H1 (cell line): Measurements from ENCODE around the gene ZCWPW2. TPM values are rescaled to one million over a fixed set of nuclear protein-coding genes. Genes with fewer than 3 reads are reported as not detected.

Experiments used
- CTCF ChIA-PET: fragments of 300-600 bp; sonication (Branson Sonifier 250); formaldehyde crosslinking; loops from one replicate; lab custom pipeline; 2021; ENCODE audit not compliant: partially characterized antibody; lab: Charles Lee
- POLR2A ChIA-PET: fragments of 300-600 bp; sonication (Branson Sonifier 250); formaldehyde crosslinking; loops from one replicate; lab custom pipeline; 2021; ENCODE audit warnings: inconsistent platforms; ENCODE audit not compliant: partially characterized antibody; lab: Charles Lee
- DNase-seq, 2 experiments: peaks; one replicate each; pipeline versions ENCODE4 v3.0.0 to v3.0.0-alpha.2; 2010 to 2022; ENCODE audit warnings: low spot score in 2 of 2, low read depth in 1 of 2, mixed read lengths in 1 of 2
- FAIRE-seq: peaks from 2 replicates; lab custom pipeline; 2011; peaks lifted over from hg19 to GRCh38; lab: Jason Lieb, UNC
- H2AFZ ChIP-seq: 2 replicates; pipeline ENCODE4 v1.8.1; 2012; ENCODE audit warnings: low read length, inconsistent platforms
- H2AK5ac ChIP-seq: 2 replicates; pipeline ENCODE4 v1.6.1; 2013; ENCODE audit warnings: low read depth, low read length
- H2BK120ac ChIP-seq: replicated peaks from 2 replicates; pipeline ENCODE3; 2013; ENCODE audit warnings: low read depth, low read length, inconsistent platforms
- H2BK12ac ChIP-seq: 2 replicates; pipeline ENCODE4 v1.6.1; 2013; ENCODE audit warnings: low read depth, low read length
- H2BK15ac ChIP-seq: 2 replicates; pipeline ENCODE4 v1.6.1; 2013; ENCODE audit warnings: low read length
- H2BK20ac ChIP-seq: 2 replicates; pipeline ENCODE4 v1.6.1; 2013; ENCODE audit warnings: low read length
- H2BK5ac ChIP-seq: 2 replicates; pipeline ENCODE4 v1.6.1; 2013; ENCODE audit warnings: low read depth, low read length
- H3K14ac ChIP-seq: 2 replicates; pipeline ENCODE4 v1.6.1; 2013; ENCODE audit warnings: inconsistent platforms; ENCODE audit not compliant: insufficient read length
- H3K18ac ChIP-seq: 2 replicates; pipeline ENCODE4 v1.6.1; 2013; ENCODE audit warnings: low read length; ENCODE audit errors: extremely low read depth
- H3K23ac ChIP-seq: 2 replicates; pipeline ENCODE4 v1.6.1; 2013; ENCODE audit warnings: inconsistent platforms; ENCODE audit not compliant: insufficient read length
- H3K23me2 ChIP-seq: 2 replicates; pipeline ENCODE4 v1.6.1; 2013; ENCODE audit warnings: low read depth, low read length
- H3K27ac ChIP-seq: 2 replicates; pipeline ENCODE4 v1.6.1; 2011; ENCODE audit warnings: low read depth, low read length, inconsistent platforms
- H3K27me3 ChIP-seq, 4 experiments: replicated peaks in 1 of 4; 1 replicate in 1 of 4; 2 replicates in 3 of 4; pipeline versions ENCODE4 v1.6.1 to v1.8.1; 2011 to 2013; ENCODE audit warnings: low read length in 3 of 4, mild to moderate bottlenecking in 3 of 4, inconsistent platforms in 2 of 4, mixed read lengths in 2 of 4, moderate library complexity in 1 of 4; ENCODE audit not compliant: control insufficient read depth in 3 of 4, insufficient read depth in 3 of 4; ENCODE audit errors: extremely low read depth in 1 of 4
- H3K36me3 ChIP-seq, 4 experiments: 2 replicates each; pipeline versions ENCODE4 v1.6.1 to v1.8.1; 2011 to 2013; ENCODE audit warnings: mild to moderate bottlenecking in 4 of 4, low read length in 3 of 4, moderate library complexity in 2 of 4, control low read depth in 1 of 4, inconsistent platforms in 1 of 4; ENCODE audit not compliant: insufficient read depth in 4 of 4, control insufficient read depth in 2 of 4
- H3K4ac ChIP-seq: replicated peaks from 2 replicates; pipeline ENCODE3; 2013; ENCODE audit warnings: low read length, low read depth, mixed read lengths, inconsistent platforms; ENCODE audit not compliant: insufficient read length
- H3K4me1 ChIP-seq, 4 experiments: replicated peaks in 1 of 4; 1 replicate in 1 of 4; 2 replicates in 3 of 4; pipeline versions ENCODE4 v1.6.1 to v1.8.1; 2011 to 2013; ENCODE audit warnings: low read length in 3 of 4, inconsistent platforms in 2 of 4, mixed read lengths in 1 of 4; ENCODE audit not compliant: insufficient read depth in 4 of 4, control insufficient read depth in 3 of 4
- H3K4me2 ChIP-seq, 2 experiments: 2 replicates each; pipeline versions ENCODE4 v1.6.1 to v1.8.1; 2011 to 2013; ENCODE audit warnings: low read depth in 2 of 2, low read length in 2 of 2, control low read depth in 1 of 2, inconsistent platforms in 1 of 2, mild to moderate bottlenecking in 1 of 2; ENCODE audit not compliant: insufficient read depth in 1 of 2
- H3K4me3 ChIP-seq, 4 experiments: fragments of 200-600, 300-600 bp in 1 of 4; sonication (generic), shearing (Covaris generic), sonication (Bioruptor Twin) in 1 of 4; 2 replicates each; pipeline versions ENCODE4 v1.5.1 to v1.8.1; 2011 to 2016; ENCODE audit warnings: low read length in 4 of 4, low read depth in 3 of 4, control low read depth in 2 of 4, inconsistent platforms in 2 of 4, mild to moderate bottlenecking in 2 of 4, mixed read lengths in 1 of 4, moderate library complexity in 1 of 4; ENCODE audit not compliant: insufficient read depth in 2 of 4; ENCODE audit errors: extremely low read depth in 1 of 4
- H3K56ac ChIP-seq: replicated peaks from 2 replicates; pipeline ENCODE3; 2013; ENCODE audit warnings: low read depth, mild to moderate bottlenecking, mixed read lengths, low read length, inconsistent platforms; ENCODE audit not compliant: insufficient read length
- H3K79me1 ChIP-seq: 2 replicates; pipeline ENCODE4 v1.6.1; 2013; ENCODE audit warnings: low read depth, low read length, control low read depth
- H3K79me2 ChIP-seq, 2 experiments: 2 replicates each; pipeline versions ENCODE4 v1.6.1 to v1.8.1; 2012 to 2013; ENCODE audit warnings: low read length in 2 of 2, mild to moderate bottlenecking in 2 of 2, inconsistent platforms in 1 of 2; ENCODE audit not compliant: insufficient read depth in 2 of 2, control insufficient read depth in 1 of 2
- H3K9ac ChIP-seq, 4 experiments: replicated peaks in 1 of 4; 1 replicate in 1 of 4; 2 replicates in 3 of 4; pipeline versions ENCODE4 v1.6.1 to v1.8.1; 2011 to 2013; ENCODE audit warnings: low read depth in 3 of 4, low read length in 3 of 4, control low read depth in 2 of 4, mild to moderate bottlenecking in 2 of 4, moderate library complexity in 2 of 4, inconsistent platforms in 1 of 4; ENCODE audit errors: extremely low read depth in 1 of 4
- H3K9me3 ChIP-seq, 2 experiments: 2 replicates each; pipeline versions ENCODE4 v1.6.1 to v1.8.1; 2012 to 2013; ENCODE audit warnings: mild to moderate bottlenecking in 2 of 2, moderate library complexity in 2 of 2, control low read depth in 1 of 2, inconsistent platforms in 1 of 2, low read depth in 1 of 2, low read length in 1 of 2, mixed read lengths in 1 of 2; ENCODE audit not compliant: insufficient read depth in 2 of 2
- H4K20me1 ChIP-seq, 2 experiments: replicated peaks in 1 of 2; 2 replicates each; pipeline versions ENCODE3 to v1.8.1; 2011 to 2013; ENCODE audit warnings: inconsistent platforms in 2 of 2, low read length in 2 of 2, mild to moderate bottlenecking in 1 of 2; ENCODE audit not compliant: insufficient read depth in 2 of 2, control insufficient read depth in 1 of 2
- H4K5ac ChIP-seq: 2 replicates; pipeline ENCODE4 v1.6.1; 2013; ENCODE audit warnings: low read length, low read depth, mixed read lengths, inconsistent platforms; ENCODE audit not compliant: insufficient read length
- H4K8ac ChIP-seq: 2 replicates; pipeline ENCODE4 v1.8.0; 2013; ENCODE audit warnings: mild to moderate bottlenecking, moderate library complexity, low read length, inconsistent platforms; ENCODE audit not compliant: insufficient read depth; ENCODE audit errors: extremely low read depth
- H4K91ac ChIP-seq: replicated peaks from 2 replicates; pipeline ENCODE3; 2013; ENCODE audit warnings: low read length, mixed read lengths, inconsistent platforms; ENCODE audit not compliant: insufficient read length
- CBX8 ChIP-seq: fragments of 300-800, 300-1000 bp; sonication (generic); IDR thresholded peaks from 2 replicates; pipeline ENCODE4 v1.7.1; 2016; ENCODE audit warnings: low read depth, low read length, borderline replicate concordance
- CREB1 ChIP-seq: IDR thresholded peaks from 2 replicates; pipeline ENCODE4 v1.6.1; 2012; ENCODE audit warnings: inconsistent platforms
- CTCF ChIP-seq, 3 experiments: IDR thresholded peaks; 1 replicate in 2 of 3; 2 replicates in 1 of 3; pipeline versions ENCODE4 v1.5.1 to v1.6.1; 2011; ENCODE audit warnings: low read length in 3 of 3, mild to moderate bottlenecking in 3 of 3, inconsistent platforms in 2 of 3, low read depth in 1 of 3, moderate library complexity in 1 of 3; ENCODE audit not compliant: insufficient read depth in 1 of 3; ENCODE audit errors: control extremely low read depth in 1 of 3
- FOSL1 ChIP-seq: IDR thresholded peaks from 2 replicates; pipeline ENCODE4 v1.6.1; 2011; ENCODE audit warnings: mild to moderate bottlenecking, low read depth, low read length, moderate library complexity; ENCODE audit not compliant: insufficient read depth
- RFX5 ChIP-seq: IDR thresholded peaks from 2 replicates; pipeline ENCODE4 v1.6.1; 2011; ENCODE audit warnings: low read depth, low read length, improper control_type of control experiment, borderline replicate concordance
- SIX5 ChIP-seq: IDR thresholded peaks from 2 replicates; pipeline ENCODE4 v1.6.1; 2011; ENCODE audit warnings: mild to moderate bottlenecking, low read depth, low read length
- TAF7 ChIP-seq: optimal IDR thresholded peaks from 2 replicates; pipeline ENCODE3; 2011; ENCODE audit warnings: low read depth, mild to moderate bottlenecking, inconsistent platforms, low read length, moderate library complexity, borderline replicate concordance
- WGBS, 2 experiments: shearing (Covaris generic) in 1 of 2; methylation state at CpG; one replicate each; pipeline versions ENCODE4 v1.1.6 to v1.1.7; 2013 to 2015; ENCODE audit warnings: low lambda C conversion rate in 2 of 2, mixed read lengths in 2 of 2, inconsistent platforms in 1 of 2, low coverage in 1 of 2, missing lambda C conversion rate in 1 of 2; ENCODE audit not compliant: insufficient replicate concordance in 2 of 2, insufficient coverage in 1 of 2, insufficient read length in 1 of 2; ENCODE audit errors: extremely low coverage in 1 of 2, missing lambda C conversion rate in 1 of 2; 5-methylcytosine and 5-hydroxymethylcytosine counted together
- polyA plus RNA-seq, 7 experiments: library from polyadenylated mRNA; depleted of rRNA in 3 of 7; stranded (reverse) in 5 of 7; unstranded in 2 of 7; fragments of >200 nt in 5 of 7; fragments of 200-250 nt in 2 of 7; gene quantifications; 1 replicate in 5 of 7; 2 replicates in 1 of 7; 4 replicates in 1 of 7; pipeline versions ENCODE4 v1.2.1 to v1.2.3, GENCODE V29; 2011 to 2013; ENCODE audit warnings: missing spikeins in 2 of 7, mixed read lengths in 2 of 7
- total RNA-seq: library from RNA; stranded (reverse); fragmentation: NEBNext Ultra II Directional; extraction: Animal tissue kit (Norgen Biotek cat#: 25700); gene quantifications from 2 replicates; pipeline ENCODE4 v1.2.1, GENCODE V29; 2021

The ZCWPW2 gene
- total and polyA plus RNA-seq, 2 of the 8 experiments (the other 6 are each of a cell fraction or from before 2014, with no cell fraction given) = 0.11 to 0.39 TPM

- Histone ChIP-seq H3K23ac (no peak overlapping the region), H2BK20ac (no peak overlapping the region), H4K8ac (no peak overlapping the region), H4K91ac (no peak overlapping the region), H3K14ac (no peak overlapping the region), H2BK12ac (no peak overlapping the region), H3K56ac (no peak overlapping the region), H4K20me1 (no peaks in the 10 kb centered on the region), H3K23me2 (no peaks in the 10 kb centered on the region), H2AFZ (no peak overlapping the region), H3K4me1 (no peaks in the 10 kb centered on the region), H3K4ac (no peak overlapping the region), H3K36me3 (no peaks in the 10 kb centered on the region), H3K4me3 (no peak overlapping the region), H3K4me2 (no peak overlapping the region), H2BK120ac (no peak overlapping the region), H3K79me1 (no peaks in the 10 kb centered on the region), H2BK15ac (no peak overlapping the region), H4K5ac (no peak overlapping the region), H2BK5ac (no peak overlapping the region), H3K9me3 (no peaks in the 10 kb centered on the region), H2AK5ac (no peak overlapping the region), H3K27ac (no peak overlapping the region), H3K79me2 (no peaks in the 10 kb centered on the region), H3K18ac (no peak overlapping the region), H3K9ac (no peak overlapping the region), H3K27me3 (no peaks in the 10 kb centered on the region)
- ChIA-PET CTCF (interaction anchor here (0.7 to 0.8 kb wide), 2 partner anchors 188 to 403 kb away, joined by 3 read pairs; no protein-coding TSS in a partner anchor), POLR2A (no interaction called here)
- TF ChIP-seq TAF7 (no peak), SIX5 (no peak), CTCF (IDR thresholded peaks at IDR 0.05; ENCODE audit: control extremely low read depth in 1 of 3, insufficient read depth in 1 of 3, low read depth in 1 of 3, low read length in 3 of 3) (peak in 1 of 3 experiments; percentile 29; a peak in 1 of 4 replicates), FOSL1 (no peak), CBX8 (no peak), RFX5 (no peak), CREB1 (no peak)
- FAIRE-seq = no peak
- 92% methylated on average over 1 of the region's 1 CpG; no CpG with 5 or more reads in 1 of the 2 experiments for WGBS, 2 experiments
- no peak for DNase-seq
Measured at GRCh38 chr3:28388978-28389377, 40.5 kb downstream of the ZCWPW2 start.
